GM19035 (cell line): ENCODE measurements around the gene RRAS.

Experiments
- ATAC-seq: cut with Tn5 transposase; IDR thresholded peaks from one replicate; pipeline ENCODE4 v1.9.1; 2021; ENCODE audit not compliant: unreplicated experiment

The RRAS gene

GRCh38 chr19:49596954-49597702 lies 42.8 kb downstream of the RRAS start:
- ATAC-seq = no peak

DNA sequence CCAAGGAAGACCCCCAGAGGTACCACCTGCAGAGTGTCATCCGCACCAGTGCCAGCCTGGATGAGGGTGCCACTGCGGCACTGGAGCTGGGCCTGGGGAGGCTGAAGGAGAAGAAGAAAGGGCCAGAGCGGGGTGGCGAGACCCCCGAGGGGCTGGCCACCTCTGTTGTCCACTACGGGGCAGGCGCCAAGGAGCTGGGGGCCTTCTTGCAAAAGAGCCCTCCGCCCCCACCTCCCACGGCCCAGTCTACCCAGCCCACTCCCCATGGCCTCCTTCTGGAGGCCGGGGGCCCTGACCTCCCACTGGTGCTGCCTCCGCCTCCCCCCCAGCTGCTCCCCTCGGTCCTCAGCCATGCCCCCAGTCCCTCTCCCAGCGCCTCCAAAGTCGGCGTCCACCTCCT lies 43.5 kb downstream of the RRAS start:
- ATAC-seq = no peak

GRCh38 chr19:49595819-49596404 lies 44.0 kb downstream of the RRAS start:
- ATAC-seq = no peak

DNA sequence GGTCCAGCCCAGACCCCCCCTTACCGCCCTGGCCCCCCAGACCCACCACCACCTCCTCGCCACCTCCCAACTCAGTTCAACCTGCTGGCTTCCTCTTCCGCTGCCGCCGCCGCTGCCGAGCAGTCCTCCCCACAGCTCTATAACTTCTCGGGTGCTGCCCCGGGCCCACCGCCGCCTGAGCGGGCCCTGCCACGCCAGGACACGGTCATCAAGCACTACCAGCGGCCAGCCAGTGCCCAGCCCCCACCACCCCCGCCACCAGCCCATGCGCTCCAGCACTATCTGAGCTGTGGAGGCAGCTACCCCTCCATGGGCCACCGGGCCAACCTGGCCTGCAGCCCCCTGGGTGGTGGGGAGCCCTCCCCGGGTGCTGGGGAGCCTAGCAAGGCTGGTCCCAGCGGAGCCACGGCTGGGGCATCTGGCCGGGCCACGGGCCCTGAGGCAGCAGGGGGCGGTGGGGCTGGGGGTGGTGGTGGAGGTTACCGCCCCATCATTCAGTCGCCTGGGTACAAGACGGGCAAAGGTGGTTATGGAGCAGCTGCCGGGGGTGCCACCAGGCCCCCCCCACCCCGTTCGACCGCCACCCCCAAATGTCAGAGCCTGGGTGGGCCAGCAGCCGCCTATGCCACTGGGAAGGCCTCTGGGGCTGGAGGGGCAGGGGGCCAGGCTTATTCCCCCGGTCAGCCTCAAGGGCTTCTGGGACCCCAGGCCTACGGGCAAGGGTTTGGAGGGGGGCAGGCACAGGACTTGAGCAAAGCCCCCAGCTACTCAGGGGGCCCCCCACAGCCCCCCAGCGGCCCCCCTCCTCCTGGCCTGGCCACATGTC lies 44.7 kb downstream of the RRAS start:
- ATAC-seq = no peak

GRCh38 chr19:49594157-49594992 lies 45.6 kb downstream of the RRAS start:
- no peak for ATAC-seq

- peak; percentile 46 for ATAC-seq
These were observed 46.5 kb downstream of the RRAS start for GRCh38 chr19:49593233-49594113.

- no peak for ATAC-seq
These were observed 47.3 kb downstream of the RRAS start for GRCh38 chr19:49592486-49593232.

DNA sequence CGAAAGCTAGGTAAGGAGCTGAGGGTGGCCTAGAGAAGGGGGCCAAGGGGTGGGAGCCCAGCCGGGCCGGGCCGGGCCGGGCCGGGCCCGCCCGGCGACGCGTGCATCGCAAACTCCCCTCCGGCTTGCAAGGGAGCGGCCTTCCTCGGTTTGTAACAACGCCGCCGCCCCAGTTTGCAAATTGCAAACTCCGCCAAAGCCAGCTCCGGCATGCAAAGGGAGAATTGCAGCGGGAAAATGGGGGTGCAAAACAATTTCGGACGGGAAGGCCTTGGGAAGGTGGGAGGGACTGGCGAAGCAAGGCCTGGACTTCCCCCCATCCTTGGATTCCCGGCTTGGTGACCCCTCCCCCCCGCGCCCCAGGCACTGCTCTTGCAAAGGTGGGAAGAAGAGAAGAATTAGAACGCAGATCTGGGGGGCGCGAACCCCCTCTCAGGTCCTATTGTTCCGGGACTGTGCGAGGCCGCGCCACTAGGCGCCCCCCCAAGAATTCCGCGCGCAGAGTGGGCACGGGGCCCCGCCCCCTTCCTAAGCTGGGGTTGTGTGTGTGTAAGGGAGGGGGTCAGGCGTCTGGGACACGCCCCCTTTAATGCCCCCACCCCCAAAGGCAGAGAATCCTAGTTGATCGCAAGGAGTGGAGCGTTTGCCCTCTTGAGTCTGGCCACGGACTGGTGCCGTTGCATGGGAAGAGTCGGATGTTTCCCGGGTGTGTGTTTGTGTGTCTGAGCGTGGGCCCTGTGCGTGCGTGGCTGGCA lies 48.0 kb downstream of the RRAS start:
- no peak for ATAC-seq

GRCh38 chr19:49590971-49591730 lies 48.8 kb downstream of the RRAS start, which contains the start of gene PRR12:
Gene PRR12 (plus strand): TSS chr19:49591182. CDS start chr19:49591655, 473 bp downstream.
- ATAC-seq = no peak

GRCh38 chr19:49590071-49590970 lies 49.6 kb downstream of the RRAS start:
- ATAC-seq = peak; percentile 61

GRCh38 chr19:49589502-49589905 lies 50.4 kb downstream of the RRAS start:
- ATAC-seq = no peak

- no peak for ATAC-seq
These were observed 51.4 kb downstream of the RRAS start for GRCh38 chr19:49588365-49589122.

DNA sequence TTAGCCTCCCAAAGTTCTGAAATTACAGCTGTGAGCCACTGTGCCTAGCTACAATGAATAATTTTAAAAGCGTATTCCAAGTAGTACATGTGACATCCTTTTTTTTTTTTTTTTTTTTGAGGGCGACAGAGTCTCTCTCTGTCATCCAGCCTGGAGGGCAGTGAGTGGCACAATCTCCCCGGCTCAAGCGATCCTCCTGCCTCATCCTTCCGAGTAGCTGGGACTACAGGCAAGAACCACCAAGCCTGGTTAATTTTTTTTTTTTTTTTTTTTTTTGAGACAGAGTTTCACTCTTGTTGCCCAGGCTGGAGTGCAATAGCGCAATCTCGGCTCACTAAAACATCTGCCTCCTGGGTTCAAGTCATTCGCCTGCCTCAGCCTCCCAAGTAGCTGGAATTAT lies 52.7 kb downstream of the RRAS start:
- no peak for ATAC-seq
